Neutrophil (primary cell): ENCODE measurements around the gene C22orf23.

Experiments
- H3K27ac ChIP-seq: fragments of 200-600 bp; sonication (generic); 2 replicates; pipeline ENCODE4 v1.5.1; 2016; ENCODE audit warnings: mild to moderate bottlenecking, moderate library complexity
- H3K27me3 ChIP-seq: fragments of 200-600 bp; sonication (generic); 2 replicates; pipeline ENCODE4 v1.6.0; 2016; ENCODE audit warnings: mild to moderate bottlenecking
- H3K36me3 ChIP-seq: fragments of 200-600 bp; sonication (generic); 2 replicates; pipeline ENCODE4 v1.5.1; 2017
- H3K4me1 ChIP-seq, 2 experiments: fragments of 200-600 bp in 1 of 2; sonication (generic) in 1 of 2; 1 replicate in 1 of 2; 2 replicates in 1 of 2; pipeline versions ENCODE4 v1.5.1 to v1.6.1; 2013 to 2016; ENCODE audit warnings: low read depth in 1 of 2, low read length in 1 of 2, mild to moderate bottlenecking in 1 of 2, moderate library complexity in 1 of 2; ENCODE audit not compliant: control insufficient read depth in 1 of 2, insufficient read depth in 1 of 2
- H3K4me3 ChIP-seq, 2 experiments: fragments of 200-600 bp in 1 of 2; sonication (generic) in 1 of 2; 1 replicate in 1 of 2; 2 replicates in 1 of 2; pipeline ENCODE4 v1.5.1; 2013 to 2016; ENCODE audit warnings: low read depth in 1 of 2, low read length in 1 of 2, mild to moderate bottlenecking in 1 of 2, moderate library complexity in 1 of 2
- H3K9me3 ChIP-seq: fragments of 200-600 bp; sonication (generic); 2 replicates; pipeline ENCODE4 v1.5.1; 2016
- TF ChIP-seq, protein P1 (sequence below): fragments of 200-600 bp; sonication (generic); IDR thresholded peaks from 2 replicates; pipeline ENCODE4 v1.5.1; 2016; ENCODE audit warnings: antibody characterized with exemption

The C22orf23 gene

DNA sequence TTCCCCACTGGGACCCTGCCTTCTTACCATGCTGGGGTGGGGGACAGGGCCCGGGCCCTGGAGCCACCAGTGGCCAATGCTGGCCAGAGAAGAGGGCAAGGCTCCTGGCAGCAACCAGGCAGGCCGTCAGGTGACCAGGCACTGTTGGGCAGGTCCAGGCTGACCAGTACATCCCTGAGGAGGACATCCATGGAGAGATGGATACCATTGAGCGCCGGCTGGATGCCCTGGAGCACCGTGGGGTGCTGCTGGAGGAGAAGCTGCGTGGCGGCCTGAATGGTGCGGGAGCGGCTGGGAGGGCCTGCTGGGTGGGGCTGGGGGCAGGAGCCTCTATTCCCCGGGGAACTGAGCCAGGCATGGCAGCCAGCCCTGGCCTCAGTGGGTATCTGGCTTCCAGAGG is 21.0 kb downstream of the C22orf23 start:
- Histone ChIP-seq H3K4me3 (no peak overlapping the region), H3K27ac (no peak overlapping the region), H3K36me3 (peaks cover 52% of the 10 kb centered on the region), H3K9me3 (no peaks in the 10 kb centered on the region), H3K27me3 (no peaks in the 10 kb centered on the region), H3K4me1 (peaks cover 0 to 7% of the 10 kb centered on the region in 2 experiments)
- TF ChIP-seq, protein P1, sequence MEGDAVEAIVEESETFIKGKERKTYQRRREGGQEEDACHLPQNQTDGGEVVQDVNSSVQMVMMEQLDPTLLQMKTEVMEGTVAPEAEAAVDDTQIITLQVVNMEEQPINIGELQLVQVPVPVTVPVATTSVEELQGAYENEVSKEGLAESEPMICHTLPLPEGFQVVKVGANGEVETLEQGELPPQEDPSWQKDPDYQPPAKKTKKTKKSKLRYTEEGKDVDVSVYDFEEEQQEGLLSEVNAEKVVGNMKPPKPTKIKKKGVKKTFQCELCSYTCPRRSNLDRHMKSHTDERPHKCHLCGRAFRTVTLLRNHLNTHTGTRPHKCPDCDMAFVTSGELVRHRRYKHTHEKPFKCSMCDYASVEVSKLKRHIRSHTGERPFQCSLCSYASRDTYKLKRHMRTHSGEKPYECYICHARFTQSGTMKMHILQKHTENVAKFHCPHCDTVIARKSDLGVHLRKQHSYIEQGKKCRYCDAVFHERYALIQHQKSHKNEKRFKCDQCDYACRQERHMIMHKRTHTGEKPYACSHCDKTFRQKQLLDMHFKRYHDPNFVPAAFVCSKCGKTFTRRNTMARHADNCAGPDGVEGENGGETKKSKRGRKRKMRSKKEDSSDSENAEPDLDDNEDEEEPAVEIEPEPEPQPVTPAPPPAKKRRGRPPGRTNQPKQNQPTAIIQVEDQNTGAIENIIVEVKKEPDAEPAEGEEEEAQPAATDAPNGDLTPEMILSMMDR, result no peak

DNA sequence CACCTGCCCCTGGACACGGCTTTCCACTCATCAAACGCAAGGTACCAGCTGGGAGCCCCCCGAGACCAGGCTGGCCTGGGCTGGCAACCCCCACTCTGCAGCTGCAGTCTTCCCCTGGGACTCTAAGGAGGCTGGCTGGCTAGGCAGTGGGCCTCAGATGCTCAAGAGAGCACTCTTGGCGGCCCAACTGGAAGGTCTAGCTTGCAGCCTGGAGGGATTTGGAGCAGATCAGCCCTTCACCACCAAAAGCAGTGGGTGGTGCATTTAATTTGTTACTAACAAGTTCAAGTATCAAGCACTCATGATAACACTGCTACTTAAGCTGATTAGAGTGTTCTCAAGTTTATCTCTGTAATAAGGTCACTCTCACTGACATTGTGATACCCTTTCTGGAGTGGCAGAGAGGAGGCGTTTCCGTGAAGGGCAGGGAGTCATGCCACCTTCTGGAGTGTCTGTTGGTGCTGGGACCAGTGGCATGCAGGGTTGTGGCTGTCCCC is 21.5 kb downstream of the C22orf23 start:
- Histone ChIP-seq H3K27ac (no peak overlapping the region), H3K27me3 (no peaks in the 10 kb centered on the region), H3K4me1 (peaks cover 0 to 7% of the 10 kb centered on the region in 2 experiments), H3K36me3 (peaks cover 52% of the 10 kb centered on the region), H3K9me3 (no peaks in the 10 kb centered on the region), H3K4me3 (no peak overlapping the region)
- TF ChIP-seq, protein P1, result no peak

DNA sequence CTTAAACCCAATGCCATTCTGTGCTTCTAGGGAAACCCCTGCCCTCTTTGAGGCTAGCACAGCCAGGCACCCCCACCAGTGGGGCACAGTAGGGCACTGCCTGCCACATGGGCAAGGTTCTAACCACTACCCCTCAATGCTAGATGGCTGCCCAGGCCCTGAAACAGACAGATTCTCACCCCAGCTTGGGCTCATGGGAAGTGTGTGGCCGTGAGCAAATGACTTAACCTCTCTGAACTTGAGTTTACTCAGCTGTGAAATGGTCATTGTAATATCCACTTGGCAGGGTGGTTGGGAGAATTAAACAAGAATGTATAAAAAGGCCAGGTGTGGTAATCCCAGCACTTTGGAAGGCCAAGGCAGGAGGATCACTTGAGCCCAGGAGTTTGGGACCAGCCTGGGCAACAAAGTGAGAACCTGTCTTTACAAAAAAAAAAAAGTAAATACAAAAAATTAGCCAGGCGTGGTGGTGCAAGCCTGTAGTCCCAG is 22.4 kb downstream of the C22orf23 start:
- Histone ChIP-seq H3K9me3 (no peaks in the 10 kb centered on the region), H3K27me3 (no peaks in the 10 kb centered on the region), H3K4me1 (peaks cover 0 to 7% of the 10 kb centered on the region in 2 experiments), H3K36me3 (peaks cover 61% of the 10 kb centered on the region), H3K4me3 (no peak overlapping the region), H3K27ac (no peak overlapping the region)
- TF ChIP-seq, protein P1, result no peak

DNA sequence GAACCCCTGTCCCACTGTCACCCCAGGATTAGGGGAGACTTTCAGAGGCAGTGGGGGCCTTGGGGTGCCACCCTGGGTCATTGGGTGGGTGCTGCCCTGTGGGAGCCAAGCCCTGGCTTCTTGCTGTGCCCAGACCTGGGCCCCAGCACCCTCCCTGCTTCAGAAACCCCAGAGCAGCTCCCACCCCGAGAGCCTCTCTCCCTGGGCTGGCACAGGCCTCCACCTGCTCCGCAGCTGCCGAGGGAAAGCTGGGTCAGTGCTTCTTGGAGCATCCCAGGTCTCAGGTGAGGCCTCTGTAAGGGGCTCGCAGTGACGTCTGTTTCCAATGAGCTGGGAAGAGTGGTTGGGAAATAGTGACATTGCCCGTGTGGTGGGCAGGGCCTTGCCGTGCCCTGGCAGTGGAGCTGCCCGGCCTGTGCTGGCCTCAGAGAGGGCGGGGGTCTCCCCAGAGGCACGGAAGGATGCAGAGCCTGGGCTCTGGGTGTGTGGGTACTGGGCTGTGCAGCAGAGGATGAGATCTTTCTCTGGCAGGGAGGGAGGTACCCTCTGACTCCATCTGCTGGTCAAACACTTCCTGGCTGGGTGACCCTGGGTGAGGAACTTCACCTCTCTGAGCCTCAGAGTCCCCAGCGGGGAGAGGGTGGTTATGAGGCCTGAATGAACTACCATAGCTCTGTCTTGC is 23.0 kb downstream of the C22orf23 start:
- H3K27ac ChIP-seq, result no peak overlapping the region
- H3K9me3 ChIP-seq, result no peaks in the 10 kb centered on the region
- H3K4me3 ChIP-seq, result no peak overlapping the region
- TF ChIP-seq, protein P1, result no peak
- no peaks in the 10 kb centered on the region for H3K27me3 ChIP-seq
- H3K36me3 ChIP-seq, result peaks cover 67% of the 10 kb centered on the region
- peaks cover 0 to 7% of the 10 kb centered on the region in 2 experiments for H3K4me1 ChIP-seq

DNA sequence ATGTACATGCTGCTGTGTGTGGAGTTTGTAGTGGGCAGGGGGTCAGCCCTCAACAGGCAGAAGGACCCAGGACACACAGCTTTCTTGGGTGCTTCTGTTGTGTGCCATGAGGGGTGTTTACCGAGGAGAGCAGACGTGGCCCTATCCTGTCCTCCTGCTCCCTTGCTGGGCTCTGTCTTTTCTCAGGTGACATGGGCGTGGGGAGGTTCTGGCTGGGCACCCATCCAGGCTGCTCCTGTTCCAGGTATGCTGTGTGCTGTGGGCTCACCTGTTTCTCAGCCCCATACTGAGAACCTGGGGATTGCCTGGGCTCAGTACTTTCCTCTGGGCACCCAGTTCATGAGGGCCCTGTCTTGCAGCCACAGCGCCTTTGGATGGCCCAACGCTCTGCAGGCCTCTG is 24.0 kb downstream of the C22orf23 start:
- H3K9me3 ChIP-seq, result no peaks in the 10 kb centered on the region
- TF ChIP-seq, protein P1, result no peak
- H3K4me3 ChIP-seq, result no peak overlapping the region
- peaks cover 76% of the 10 kb centered on the region for H3K36me3 ChIP-seq
- peaks cover 0 to 7% of the 10 kb centered on the region in 2 experiments for H3K4me1 ChIP-seq
- H3K27me3 ChIP-seq, result no peaks in the 10 kb centered on the region
- no peak overlapping the region for H3K27ac ChIP-seq
